ENCODE results near the gene SSBP2. TPM values are rescaled to one million over a fixed set of nuclear protein-coding genes. Genes with fewer than 3 reads are reported as not detected.
"Not testable (repeated sequence)": the region's sequence is repeated elsewhere in the genome, so short reads cannot be mapped to it uniquely, and the experiment has no call there.

Gene SSBP2
- total RNA-seq, 1 donor from 2014 or later, result 146 TPM

GRCh38 chr5:81631124-81631523, 119.8 kb downstream of the SSBP2 start:
- Mint-ChIP-seq H3K27ac (ENCODE audit: unreplicated experiment) (no peak overlapping the region), H3K4me1 (ENCODE audit: low read depth, unreplicated experiment) (no peaks in the 10 kb centered on the region), H3K27me3 (ENCODE audit: unreplicated experiment) (peaks cover 1% of the 10 kb centered on the region), H3K9me3 (ENCODE audit: unreplicated experiment) (no peaks in the 10 kb centered on the region), H3K4me3 (ENCODE audit: unreplicated experiment) (no peak overlapping the region), H3K36me3 (ENCODE audit: unreplicated experiment) (no peaks in the 10 kb centered on the region)
- DNase-seq, result no peak
- TF ChIP-seq, protein P1, sequence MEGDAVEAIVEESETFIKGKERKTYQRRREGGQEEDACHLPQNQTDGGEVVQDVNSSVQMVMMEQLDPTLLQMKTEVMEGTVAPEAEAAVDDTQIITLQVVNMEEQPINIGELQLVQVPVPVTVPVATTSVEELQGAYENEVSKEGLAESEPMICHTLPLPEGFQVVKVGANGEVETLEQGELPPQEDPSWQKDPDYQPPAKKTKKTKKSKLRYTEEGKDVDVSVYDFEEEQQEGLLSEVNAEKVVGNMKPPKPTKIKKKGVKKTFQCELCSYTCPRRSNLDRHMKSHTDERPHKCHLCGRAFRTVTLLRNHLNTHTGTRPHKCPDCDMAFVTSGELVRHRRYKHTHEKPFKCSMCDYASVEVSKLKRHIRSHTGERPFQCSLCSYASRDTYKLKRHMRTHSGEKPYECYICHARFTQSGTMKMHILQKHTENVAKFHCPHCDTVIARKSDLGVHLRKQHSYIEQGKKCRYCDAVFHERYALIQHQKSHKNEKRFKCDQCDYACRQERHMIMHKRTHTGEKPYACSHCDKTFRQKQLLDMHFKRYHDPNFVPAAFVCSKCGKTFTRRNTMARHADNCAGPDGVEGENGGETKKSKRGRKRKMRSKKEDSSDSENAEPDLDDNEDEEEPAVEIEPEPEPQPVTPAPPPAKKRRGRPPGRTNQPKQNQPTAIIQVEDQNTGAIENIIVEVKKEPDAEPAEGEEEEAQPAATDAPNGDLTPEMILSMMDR (IDR thresholded peaks at IDR 0.05; ENCODE audit: partially characterized antibody, unreplicated experiment), result no peak

GRCh38 chr5:81630684-81631083, 120.2 kb downstream of the SSBP2 start:
- DNase-seq, result no peak
- H3K27me3 Mint-ChIP-seq (ENCODE audit: unreplicated experiment), result peaks cover 1% of the 10 kb centered on the region
- H3K9me3 Mint-ChIP-seq (ENCODE audit: unreplicated experiment), result no peaks in the 10 kb centered on the region
- H3K27ac Mint-ChIP-seq (ENCODE audit: unreplicated experiment), result no peak overlapping the region
- H3K4me3 Mint-ChIP-seq (ENCODE audit: unreplicated experiment), result no peak overlapping the region
- H3K4me1 Mint-ChIP-seq (ENCODE audit: low read depth, unreplicated experiment), result peaks cover under 1% of the 10 kb centered on the region
- no peaks in the 10 kb centered on the region for H3K36me3 Mint-ChIP-seq (ENCODE audit: unreplicated experiment)
- TF ChIP-seq, protein P1 (IDR thresholded peaks at IDR 0.05; ENCODE audit: partially characterized antibody, unreplicated experiment), result no peak

DNA sequence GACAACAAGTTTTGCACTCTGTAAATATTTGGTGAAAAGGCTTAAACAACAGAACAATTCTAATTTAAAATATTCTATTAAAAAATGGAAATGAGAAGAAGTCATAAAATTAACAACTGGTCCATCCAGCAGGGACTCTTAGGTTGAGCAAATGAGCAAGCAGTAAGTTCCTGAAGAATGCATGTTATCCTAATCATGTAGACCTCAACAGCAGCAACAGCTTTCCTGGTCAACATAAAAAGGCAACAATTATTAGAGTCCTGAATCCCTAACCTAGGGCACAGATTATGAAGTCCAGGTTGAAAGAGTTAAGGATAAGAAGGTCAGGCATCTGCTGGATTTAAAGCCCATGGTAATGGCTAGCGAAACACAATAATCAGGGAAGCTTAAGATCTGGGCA, 120.9 kb downstream of the SSBP2 start:
- no peak overlapping the region for H3K4me3 Mint-ChIP-seq (ENCODE audit: unreplicated experiment)
- no peaks in the 10 kb centered on the region for H3K36me3 Mint-ChIP-seq (ENCODE audit: unreplicated experiment)
- no peak overlapping the region for H3K27ac Mint-ChIP-seq (ENCODE audit: unreplicated experiment)
- no peak for DNase-seq
- peaks cover 1% of the 10 kb centered on the region for H3K27me3 Mint-ChIP-seq (ENCODE audit: unreplicated experiment)
- no peaks in the 10 kb centered on the region for H3K9me3 Mint-ChIP-seq (ENCODE audit: unreplicated experiment)
- TF ChIP-seq, protein P1 (IDR thresholded peaks at IDR 0.05; ENCODE audit: partially characterized antibody, unreplicated experiment), result no peak
- H3K4me1 Mint-ChIP-seq (ENCODE audit: low read depth, unreplicated experiment), result peaks cover 3% of the 10 kb centered on the region

DNA sequence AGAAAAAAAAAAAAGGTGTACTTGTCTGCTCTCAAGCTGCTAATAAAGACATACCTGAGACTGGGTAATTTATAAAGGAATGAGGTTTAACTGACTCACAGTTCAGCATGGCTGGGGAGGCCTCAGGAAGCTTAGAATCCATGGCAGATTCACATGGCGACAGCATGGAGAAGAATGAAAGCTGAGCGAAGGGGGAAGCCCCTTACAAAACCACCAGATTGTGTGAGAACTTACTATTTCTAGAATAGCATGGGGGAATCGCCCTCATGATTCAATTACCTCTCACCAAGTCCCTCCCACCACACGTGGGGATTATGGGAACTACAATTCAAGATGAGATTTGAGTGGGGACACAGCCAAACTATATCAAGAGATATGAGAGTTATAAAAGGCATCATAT, 122.8 kb downstream of the SSBP2 start:
- H3K36me3 Mint-ChIP-seq (ENCODE audit: unreplicated experiment); H3K4me1 Mint-ChIP-seq (ENCODE audit: low read depth, unreplicated experiment); H3K4me3 Mint-ChIP-seq (ENCODE audit: unreplicated experiment); H3K27me3 Mint-ChIP-seq (ENCODE audit: unreplicated experiment); H3K27ac Mint-ChIP-seq (ENCODE audit: unreplicated experiment); DNase-seq; H3K9me3 Mint-ChIP-seq (ENCODE audit: unreplicated experiment): not testable (repeated sequence)

DNA sequence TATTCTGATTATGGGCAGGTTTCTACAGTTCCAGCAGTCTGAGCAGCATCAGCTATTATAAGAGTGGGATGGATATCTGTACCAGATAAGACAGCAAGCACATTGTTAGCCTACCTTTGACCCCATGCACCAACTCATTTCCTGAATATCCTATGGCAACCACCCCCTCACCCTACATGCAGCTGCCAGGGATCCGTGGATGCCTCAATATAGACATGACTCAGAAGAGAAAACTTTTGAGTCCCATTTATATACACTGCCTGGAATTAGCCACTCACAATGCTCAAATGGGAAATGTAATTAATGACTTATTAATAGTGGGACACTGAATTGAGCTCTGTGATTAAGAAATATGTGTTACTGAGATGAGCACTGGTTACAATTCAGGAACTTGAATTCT, 124.4 kb downstream of the SSBP2 start:
- TF ChIP-seq, protein P1 (IDR thresholded peaks at IDR 0.05; ENCODE audit: partially characterized antibody, unreplicated experiment), result no peak
- peaks cover 1% of the 10 kb centered on the region for H3K27me3 Mint-ChIP-seq (ENCODE audit: unreplicated experiment)
- no peak overlapping the region for H3K4me3 Mint-ChIP-seq (ENCODE audit: unreplicated experiment)
- peaks cover 3% of the 10 kb centered on the region for H3K4me1 Mint-ChIP-seq (ENCODE audit: low read depth, unreplicated experiment)
- no peaks in the 10 kb centered on the region for H3K36me3 Mint-ChIP-seq (ENCODE audit: unreplicated experiment)
- H3K27ac Mint-ChIP-seq (ENCODE audit: unreplicated experiment), result no peak overlapping the region
- H3K9me3 Mint-ChIP-seq (ENCODE audit: unreplicated experiment), result no peaks in the 10 kb centered on the region
- DNase-seq, result no peak
